HG02973 (cell line): ENCODE results near the gene SLC39A11.

ENCODE experiments used
- ATAC-seq: cut with Tn5 transposase; IDR thresholded peaks from one replicate; pipeline ENCODE4 v1.9.1; 2021; ENCODE audit warnings: moderate library complexity; ENCODE audit not compliant: unreplicated experiment

The SLC39A11 gene

GRCh38 chr17:72611172-72611571 is 481.3 kb downstream of the SLC39A11 start:
- ATAC-seq, result no peak

GRCh38 chr17:72609501-72609900 is 483.0 kb downstream of the SLC39A11 start:
- ATAC-seq, result no peak

- no peak for ATAC-seq
These were observed 484.1 kb downstream of the SLC39A11 start for GRCh38 chr17:72608436-72608835.

- ATAC-seq, result no peak
These were observed 485.8 kb downstream of the SLC39A11 start for GRCh38 chr17:72606656-72607055.

- no peak for ATAC-seq
These were observed 486.9 kb downstream of the SLC39A11 start for GRCh38 chr17:72605543-72605942.

GRCh38 chr17:72604518-72604917 is 488.0 kb downstream of the SLC39A11 start:
- ATAC-seq, result no peak

GRCh38 chr17:72603420-72604242 is 488.9 kb downstream of the SLC39A11 start:
- ATAC-seq, result no peak

- no peak for ATAC-seq
These were observed 489.7 kb downstream of the SLC39A11 start for GRCh38 chr17:72602517-72603419.

- ATAC-seq, result no peak
These were observed 491.6 kb downstream of the SLC39A11 start for GRCh38 chr17:72600934-72601333.

- no peak for ATAC-seq
These were observed 492.6 kb downstream of the SLC39A11 start for GRCh38 chr17:72599891-72600290.

GRCh38 chr17:72598695-72599094 is 493.8 kb downstream of the SLC39A11 start:
- no peak for ATAC-seq

GRCh38 chr17:72597354-72598087 is 495.0 kb downstream of the SLC39A11 start:
- no peak for ATAC-seq
